IMR-90 (cell line): Measurements from ENCODE around the gene PTBP2. TPM values are rescaled to one million over a fixed set of nuclear protein-coding genes. Genes with fewer than 3 reads are reported as not detected.

ENCODE experiments used
- ATAC-seq: fragments of 200-7000 bp; cut with Tn5 transposase; 2 replicates; pipeline ENCODE4 v1.9.1; 2020; ENCODE audit warnings: low read depth, mild to moderate bottlenecking, moderate library complexity
- BruUV-seq: library from RNA; stranded (reverse); fragments of 400-500 nt; replicated peaks from 2 replicates; lab custom pipeline; 2021; lab: Mats Ljungman, UMichigan
- CTCF ChIA-PET: fragments of 300-600 bp; formaldehyde crosslinking; extraction: SDS; loops from one replicate; lab custom pipeline; 2021; ENCODE audit warnings: antibody characterized with exemption; lab: Yijun Ruan, JAX
- POLR2A ChIA-PET: fragments of 300-600 bp; sonication (Branson Sonifier 250); formaldehyde crosslinking; loops from one replicate; lab custom pipeline; 2022; ENCODE audit warnings: antibody characterized with exemption; ENCODE audit not compliant: unreplicated experiment; lab: Charles Lee
- DNase-seq: peaks from one replicate; pipeline ENCODE4 v3.0.0; 2013
- H2AFZ ChIP-seq: replicated peaks from 2 replicates; pipeline ENCODE3; 2013; ENCODE audit warnings: low read length, mild to moderate bottlenecking; ENCODE audit not compliant: poor library complexity
- H2AK5ac ChIP-seq: 2 replicates; pipeline ENCODE4 v1.6.1; 2013; ENCODE audit warnings: low read depth, low read length, inconsistent platforms
- H2AK9ac ChIP-seq: replicated peaks from 2 replicates; pipeline ENCODE3; 2013; ENCODE audit warnings: mild to moderate bottlenecking, low read depth, low read length, moderate library complexity; ENCODE audit not compliant: poor library complexity
- H2BK120ac ChIP-seq: 2 replicates; pipeline ENCODE4 v1.6.1; 2013; ENCODE audit warnings: low read depth, low read length, inconsistent platforms
- H2BK15ac ChIP-seq: 3 replicates; pipeline ENCODE4 v1.6.1; 2013; ENCODE audit warnings: low read depth, low read length, inconsistent platforms
- H2BK20ac ChIP-seq: 2 replicates; pipeline ENCODE4 v1.6.1; 2013; ENCODE audit warnings: low read depth, mild to moderate bottlenecking, inconsistent platforms, low read length, moderate library complexity
- H2BK5ac ChIP-seq: 2 replicates; pipeline ENCODE4 v1.6.1; 2013; ENCODE audit warnings: mild to moderate bottlenecking, low read depth, low read length, inconsistent platforms; ENCODE audit not compliant: poor library complexity, severe bottlenecking
- H3K14ac ChIP-seq: replicated peaks from 2 replicates; pipeline ENCODE4 v1.6.1; 2013; ENCODE audit warnings: low read depth, low read length, inconsistent platforms
- H3K18ac ChIP-seq: 2 replicates; pipeline ENCODE4 v1.6.1; 2013; ENCODE audit warnings: low read depth, low read length, control low read depth
- H3K23ac ChIP-seq: 2 replicates; pipeline ENCODE4 v1.6.1; 2013; ENCODE audit warnings: low read depth, low read length, inconsistent platforms
- H3K27ac ChIP-seq: 2 replicates; pipeline ENCODE4 v1.5.1; 2013; ENCODE audit warnings: mild to moderate bottlenecking, control low read depth, low read length; ENCODE audit not compliant: insufficient read depth
- H3K27me3 ChIP-seq: 2 replicates; pipeline ENCODE4 v1.6.1; 2013; ENCODE audit warnings: low read length; ENCODE audit not compliant: control insufficient read depth, insufficient read depth
- H3K36me3 ChIP-seq: 2 replicates; pipeline ENCODE4 v1.6.1; 2013; ENCODE audit warnings: low read length, mixed read lengths; ENCODE audit not compliant: control insufficient read depth, insufficient read depth
- H3K4ac ChIP-seq: 2 replicates; pipeline ENCODE4 v1.6.1; 2013; ENCODE audit warnings: low read depth, low read length, inconsistent platforms
- H3K4me1 ChIP-seq: 2 replicates; pipeline ENCODE4 v1.6.1; 2013; ENCODE audit warnings: low read length, mixed read lengths; ENCODE audit not compliant: control insufficient read depth, insufficient read depth
- H3K4me2 ChIP-seq: 2 replicates; pipeline ENCODE4 v1.6.1; 2013; ENCODE audit warnings: low read depth, mild to moderate bottlenecking, control low read depth, low read length, moderate library complexity
- H3K4me3 ChIP-seq: 2 replicates; pipeline ENCODE4 v1.5.1; 2013; ENCODE audit warnings: low read depth, mild to moderate bottlenecking, control low read depth, low read length, moderate library complexity; ENCODE audit not compliant: insufficient read depth
- H3K56ac ChIP-seq: 2 replicates; pipeline ENCODE4 v1.6.1; 2013; ENCODE audit warnings: low read length, inconsistent platforms; ENCODE audit not compliant: insufficient read depth; ENCODE audit errors: extremely low read depth
- H3K79me1 ChIP-seq, 2 experiments: 2 replicates each; pipeline ENCODE4 v1.6.1; 2013; ENCODE audit warnings: low read length in 2 of 2, inconsistent platforms in 1 of 2, low read depth in 1 of 2
- H3K9ac ChIP-seq: 2 replicates; pipeline ENCODE4 v1.6.1; 2013; ENCODE audit warnings: low read depth, low read length, control low read depth
- H3K9me1 ChIP-seq: 2 replicates; pipeline ENCODE4 v1.6.1; 2013; ENCODE audit warnings: low read length, inconsistent platforms; ENCODE audit not compliant: insufficient read depth
- H3K9me3 ChIP-seq: 2 replicates; pipeline ENCODE4 v1.6.1; 2013; ENCODE audit warnings: low read length; ENCODE audit not compliant: control insufficient read depth, insufficient read depth
- H4K20me1 ChIP-seq: 2 replicates; pipeline ENCODE4 v1.6.1; 2013; ENCODE audit warnings: low read length, inconsistent platforms; ENCODE audit not compliant: insufficient read depth
- H4K5ac ChIP-seq: 2 replicates; pipeline ENCODE4 v1.6.1; 2013; ENCODE audit warnings: mild to moderate bottlenecking, low read depth, low read length, control low read depth
- H4K8ac ChIP-seq, 2 experiments: 2 replicates each; pipeline ENCODE4 v1.6.1; 2013; ENCODE audit warnings: low read depth in 2 of 2, low read length in 2 of 2, control low read depth in 1 of 2, inconsistent platforms in 1 of 2
- H4K91ac ChIP-seq: 2 replicates; pipeline ENCODE4 v1.6.1; 2013; ENCODE audit warnings: low read depth, low read length, inconsistent platforms; ENCODE audit not compliant: insufficient read depth
- FOS ChIP-seq: fragments of 150-350 bp; IDR thresholded peaks from 2 replicates; pipeline ENCODE4 v1.6.1; 2016; ENCODE audit warnings: low read depth, low read length
- MAZ ChIP-seq: IDR thresholded peaks from 2 replicates; pipeline ENCODE4 v1.6.1; 2012; ENCODE audit warnings: low read depth, mild to moderate bottlenecking, low read length, improper control_type of control experiment, moderate library complexity, borderline replicate concordance
- NFE2L2 ChIP-seq: fragments of 150-350 bp; IDR thresholded peaks from 2 replicates; pipeline ENCODE4 v1.6.1; 2016; ENCODE audit warnings: low read depth, mild to moderate bottlenecking, low read length
- POLR2A ChIP-seq: IDR thresholded peaks from 2 replicates; pipeline ENCODE4 v1.6.1; 2012; ENCODE audit warnings: mild to moderate bottlenecking, low read depth, low read length
- RAD21 ChIP-seq: IDR thresholded peaks from 2 replicates; pipeline ENCODE4 v1.6.1; 2012; ENCODE audit warnings: low read length, improper control_type of control experiment
- WGBS, 2 experiments: methylation state at CpG; one replicate each; pipeline versions ENCODE4 v1.1.5 to v1.1.7; 2013; ENCODE audit warnings: missing lambda C conversion rate in 2 of 2; ENCODE audit not compliant: insufficient read length in 1 of 2; ENCODE audit errors: extremely low coverage in 2 of 2; 5-methylcytosine and 5-hydroxymethylcytosine counted together
- dilution Hi-C: fragments of 300-500 bp; cut with HindIII; formaldehyde crosslinking; loops from one replicate; pipeline ENCODE4 v1.14.3; 2018; ENCODE audit warnings: low sequenced_read_pairs; ENCODE audit not compliant: unreplicated experiment
- in situ Hi-C: fragments of 300-500 bp; cut with MboI; formaldehyde crosslinking; loops from 3 replicates; pipeline ENCODE4 v1.14.3; 2019; ENCODE audit warnings: low sequenced_read_pairs, inconsistent platforms, mixed read lengths
- intact Hi-C: fragments of 100-400 bp; cut with micrococcal nuclease; formaldehyde crosslinking; loops from 2 replicates; pipeline ENCODE4 v1.10.0; 2022
- polyA plus RNA-seq, 3 experiments: library from polyadenylated mRNA; depleted of rRNA; stranded (reverse); fragments of >200 nt; gene quantifications; 2 replicates each; pipeline ENCODE4 v1.2.3, GENCODE V29; 2012; ENCODE audit warnings: low replicate concordance in 1 of 3
- total RNA-seq: library from RNA; depleted of rRNA; stranded (reverse); fragments of >200 nt; gene quantifications from 2 replicates; pipeline ENCODE4 v1.2.3, GENCODE V29; 2012
- TF ChIP-seq, protein P1 (sequence below): fragments of 150-350 bp; IDR thresholded peaks from 2 replicates; pipeline ENCODE4 v1.6.1; 2017; ENCODE audit warnings: mild to moderate bottlenecking, antibody characterized with exemption, low read length, low read depth

Gene PTBP2
- total and polyA plus RNA-seq, 2 of the 4 experiments (the other 2 are of a cell fraction) = 9.7 to 37.8 TPM

DNA sequence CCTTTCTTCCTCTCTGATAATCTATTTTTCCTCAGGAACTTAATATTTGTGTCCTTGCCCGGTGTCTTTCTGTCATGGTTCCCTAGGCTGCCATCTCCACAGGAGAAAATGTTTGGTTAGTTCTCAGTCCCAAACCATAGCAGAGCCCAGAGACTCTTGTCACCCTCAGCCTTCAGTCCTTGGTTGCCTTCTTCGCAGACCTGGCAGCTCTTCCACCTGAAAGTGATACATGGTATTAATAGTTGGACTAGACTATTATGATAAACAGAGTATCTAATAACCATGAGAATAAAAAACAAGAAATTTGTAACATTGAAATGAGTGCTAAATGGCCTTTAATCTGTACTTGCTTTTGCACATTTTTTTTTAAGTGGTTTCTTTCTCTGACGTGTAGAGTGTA lies 26.5 kb downstream of the PTBP2 start:
- POLR2A ChIA-PET = no interaction called here
- in situ Hi-C loops (no loop called here), dilution Hi-C loops (no loop called here), intact Hi-C loops (no loop called here)
- Histone ChIP-seq H3K27me3 (no peaks in the 10 kb centered on the region), H3K4ac (no peak overlapping the region), H3K9me1 (peaks cover 3% of the 10 kb centered on the region; the same call in 1 of the 2 replicates), H3K79me1 (peaks cover 9 to 41% of the 10 kb centered on the region in 2 experiments), H2BK5ac (no peak overlapping the region), H2BK120ac (no peak overlapping the region), H3K9ac (no peak overlapping the region), H4K91ac (no peak overlapping the region), H2AK5ac (no peak overlapping the region), H2AK9ac (no peak overlapping the region), H3K4me2 (no peak overlapping the region), H4K20me1 (peaks cover 39% of the 10 kb centered on the region), H3K4me1 (no peaks in the 10 kb centered on the region; the same call in 1 of the 2 replicates), H4K5ac (no peak overlapping the region), H3K9me3 (no peaks in the 10 kb centered on the region), H2AFZ (no peak overlapping the region), H2BK15ac (no peak overlapping the region), H3K18ac (no peak overlapping the region), H3K27ac (no peak overlapping the region), H3K4me3 (no peak overlapping the region), H3K23ac (no peak overlapping the region), H4K8ac (no peak overlapping the region), H3K56ac (no peak overlapping the region), H3K14ac (no peak overlapping the region), H3K36me3 (peaks cover 10% of the 10 kb centered on the region), H2BK20ac (no peak overlapping the region)
- DNase-seq = no peak
- CTCF ChIA-PET = no interaction called here
- no TSS peak for BruUV-seq
- TF ChIP-seq MAZ = no peak
- no peak for TF ChIP-seq FOS
- TF ChIP-seq NFE2L2 = no peak
- TF ChIP-seq RAD21 = no peak
- no peak for TF ChIP-seq POLR2A
- TF ChIP-seq, protein P1, sequence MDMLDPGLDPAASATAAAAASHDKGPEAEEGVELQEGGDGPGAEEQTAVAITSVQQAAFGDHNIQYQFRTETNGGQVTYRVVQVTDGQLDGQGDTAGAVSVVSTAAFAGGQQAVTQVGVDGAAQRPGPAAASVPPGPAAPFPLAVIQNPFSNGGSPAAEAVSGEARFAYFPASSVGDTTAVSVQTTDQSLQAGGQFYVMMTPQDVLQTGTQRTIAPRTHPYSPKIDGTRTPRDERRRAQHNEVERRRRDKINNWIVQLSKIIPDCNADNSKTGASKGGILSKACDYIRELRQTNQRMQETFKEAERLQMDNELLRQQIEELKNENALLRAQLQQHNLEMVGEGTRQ = no peak
- ATAC-seq = no peak
- WGBS, 2 experiments = no CpG with 5 or more reads among the region's 3 CpGs
